ENCODE measurements around the gene AVEN. TPM values are rescaled to one million over a fixed set of nuclear protein-coding genes. Genes with fewer than 3 reads are reported as not detected.

The AVEN gene
- total RNA-seq, 2 experiments from 2014 or later, result 6.3 to 13.5 TPM

DNA sequence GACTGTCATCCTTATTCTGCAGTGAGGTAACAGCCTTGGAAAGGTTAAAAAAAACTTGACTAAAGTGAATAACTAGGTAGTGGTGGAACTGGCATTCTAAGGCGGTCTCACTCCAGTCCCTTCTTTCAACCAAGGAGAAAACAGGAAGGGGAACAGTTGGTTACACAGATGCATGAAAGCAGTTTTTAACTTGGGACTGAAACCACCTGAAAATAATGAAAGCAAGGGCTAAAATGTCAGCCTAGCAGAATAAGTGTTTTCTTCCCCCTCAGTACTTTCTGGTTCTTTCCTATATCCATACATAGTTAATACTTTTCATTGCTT, 748 bp upstream of the AVEN start:
- no TSS peak for BruUV-seq (replicated peaks)
- peak overlapping the region; percentile 79 for H3K4me2 ChIP-seq (ENCODE audit: low read length)
- H3K79me2 ChIP-seq (ENCODE audit: insufficient read depth, low read depth, low read length), result peaks cover 11% of the 10 kb centered on the region; the same call in 1 of the 2 replicates
- no peaks in the 10 kb centered on the region for H3K9me3 ChIP-seq (ENCODE audit: low read length)
- peak; percentile 57 for DNase-seq (ENCODE audit: low spot score)
- H2AFZ ChIP-seq (ENCODE audit: low read length), result peak overlapping the region; percentile 72; the same call in 1 of the 2 replicates
- intact Hi-C loops (cut with micrococcal nuclease; ENCODE audit: unreplicated experiment), result loop anchor here (2.0 to 10.0 kb wide), 4 partner anchors 61 to 852 kb away; partner anchors contain the start of genes EMC7, LPCAT4 and SLC12A6
- H3K4me1 ChIP-seq (ENCODE audit: insufficient read depth, low read length, poor library complexity, severe bottlenecking), result peaks cover 21% of the 10 kb centered on the region
- H3K36me3 ChIP-seq (ENCODE audit: insufficient read depth, low read length), result no peaks in the 10 kb centered on the region
- no peaks in the 10 kb centered on the region for H3K9me2 ChIP-seq (ENCODE audit: insufficient read depth, low read length)
- peak overlapping the region; percentile 81 for H3K4me3 ChIP-seq (ENCODE audit: low read depth, low read length, poor library complexity, severe bottlenecking)
- peak overlapping the region; percentile 58 for H3K27ac ChIP-seq (ENCODE audit: low read depth, low read length, poor library complexity, severe bottlenecking)
- ChIA-PET CTCF (ENCODE audit: unreplicated experiment) (no interaction called here), POLR2A (interaction anchor here (1.0 kb wide), 1 partner anchor 291 kb away, joined by 3 read pairs; no protein-coding TSS in a partner anchor)
- H4K20me1 ChIP-seq (ENCODE audit: insufficient read depth, low read length), result no peaks in the 10 kb centered on the region
- TF ChIP-seq EZH2phosphoT487 (IDR thresholded peaks at IDR 0.05; ENCODE audit: borderline replicate concordance, low read depth, low read length), result no peak

DNA sequence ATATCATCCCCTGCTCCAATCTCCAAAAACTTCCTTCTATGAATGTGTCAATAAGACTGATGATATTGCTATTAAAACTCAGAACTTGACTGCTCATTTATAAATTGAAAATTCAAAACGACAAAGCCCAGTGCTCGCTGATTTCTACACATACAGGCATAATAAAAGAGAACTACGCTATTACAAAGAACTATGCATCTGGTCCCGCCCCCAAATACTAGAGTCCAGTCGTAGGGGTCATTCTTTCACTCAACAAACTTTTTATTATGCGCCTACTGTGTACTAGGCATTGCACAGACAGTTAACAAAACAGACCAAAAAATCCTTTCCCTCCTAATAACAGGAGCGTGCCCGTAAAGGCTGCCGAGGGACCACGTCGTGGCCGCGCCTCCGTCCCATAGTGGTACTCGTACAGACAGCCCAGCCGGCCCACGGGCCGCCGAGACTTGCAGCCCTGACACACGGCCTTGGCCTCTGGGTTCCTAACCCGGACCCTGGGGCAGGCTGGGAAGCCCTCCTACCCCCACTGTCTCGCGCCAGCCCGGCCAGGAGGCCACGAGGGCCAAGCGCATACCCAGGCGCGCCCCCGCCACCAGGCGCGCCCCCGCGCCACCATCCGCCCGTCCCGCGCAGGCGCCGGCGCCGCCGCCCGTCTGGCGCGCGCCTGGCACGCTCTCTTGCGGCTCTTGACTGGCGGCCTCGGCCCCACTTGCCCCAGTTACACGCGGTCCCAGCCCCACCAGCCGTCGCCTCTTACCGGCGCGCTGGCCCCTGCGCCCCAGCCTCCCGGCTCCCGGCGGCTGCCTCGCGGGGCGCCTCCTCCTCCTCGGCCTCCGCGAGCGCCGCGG, 757 bp downstream of the AVEN start:
- DNase-seq (ENCODE audit: low spot score), result peak; percentile 84
- CTCF ChIA-PET (ENCODE audit: unreplicated experiment), result interaction anchor here (0.6 kb wide), 2 partner anchors 21 to 1160 kb away, joined by 3 to 4 read pairs; no protein-coding TSS in a partner anchor
- H3K36me3 ChIP-seq (ENCODE audit: insufficient read depth, low read length), result no peaks in the 10 kb centered on the region
- intact Hi-C loops (cut with micrococcal nuclease; ENCODE audit: unreplicated experiment), result loop anchor here (2.0 to 10.0 kb wide), 4 partner anchors 63 to 851 kb away; partner anchors contain the start of genes EMC7, LPCAT4 and SLC12A6
- peak overlapping the region; percentile 81 for H3K4me3 ChIP-seq (ENCODE audit: low read depth, low read length, poor library complexity, severe bottlenecking)
- H3K79me2 ChIP-seq (ENCODE audit: insufficient read depth, low read depth, low read length), result peaks cover 11% of the 10 kb centered on the region; the same call in 1 of the 2 replicates
- peak overlapping the region; percentile 79 for H3K4me2 ChIP-seq (ENCODE audit: low read length)
- no peaks in the 10 kb centered on the region for H4K20me1 ChIP-seq (ENCODE audit: insufficient read depth, low read length)
- BruUV-seq (replicated peaks), result no TSS peak
- H3K9me3 ChIP-seq (ENCODE audit: low read length), result no peaks in the 10 kb centered on the region
- peaks cover 21% of the 10 kb centered on the region for H3K4me1 ChIP-seq (ENCODE audit: insufficient read depth, low read length, poor library complexity, severe bottlenecking)
- H3K27ac ChIP-seq (ENCODE audit: low read depth, low read length, poor library complexity, severe bottlenecking), result peak overlapping the region; percentile 58
- H3K9me2 ChIP-seq (ENCODE audit: insufficient read depth, low read length), result no peaks in the 10 kb centered on the region
- no peak for TF ChIP-seq EZH2phosphoT487 (IDR thresholded peaks at IDR 0.05; ENCODE audit: borderline replicate concordance, low read depth, low read length)
- no peak for TF ChIP-seq CTCF (conservative IDR thresholded peaks at IDR 0.05; ENCODE audit: low read length)
- peak overlapping the region; percentile 100 for H2AFZ ChIP-seq (ENCODE audit: low read length)
- POLR2A ChIA-PET, result interaction anchor here (0.6 to 0.9 kb wide), 3 partner anchors 110 to 300 kb away, joined by 3 read pairs; partner anchors contain the start of gene SLC12A6

DNA sequence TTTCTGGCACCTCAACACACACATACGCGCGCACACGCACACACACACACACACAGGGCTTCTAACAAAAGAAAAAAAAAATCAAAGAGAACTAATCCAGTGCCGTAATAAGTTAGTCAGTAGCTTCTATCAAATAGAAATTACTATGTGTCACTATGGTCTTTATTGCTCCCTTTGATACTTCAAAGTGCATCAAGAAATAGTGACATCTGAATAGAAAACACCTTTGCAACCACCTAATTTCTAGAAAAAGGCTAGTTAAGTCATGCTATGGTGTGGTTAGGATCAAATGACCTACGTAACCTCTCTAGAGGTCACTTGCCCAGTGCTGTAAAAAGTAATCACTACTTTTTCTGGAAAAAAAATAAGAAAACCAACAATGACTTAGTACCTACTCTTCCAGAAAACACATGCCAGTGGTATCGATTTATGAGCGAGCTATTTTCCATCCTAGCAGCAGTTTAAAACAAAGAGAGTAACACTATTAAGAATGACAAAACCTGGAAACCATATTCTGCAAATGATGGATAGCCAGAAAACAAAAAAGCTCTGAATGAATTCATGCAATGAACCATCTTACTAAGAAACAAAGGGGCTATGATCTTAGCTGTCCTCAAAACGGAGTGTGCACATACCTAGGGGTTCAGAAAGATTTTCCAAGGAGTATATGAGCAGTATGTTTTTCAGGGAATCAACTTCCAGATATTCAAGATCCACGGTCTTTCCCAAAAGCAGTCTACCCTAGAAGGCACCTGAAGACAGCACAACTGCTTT, 6.8 kb downstream of the AVEN start:
- no peak overlapping the region for H3K27ac ChIP-seq (ENCODE audit: low read depth, low read length, poor library complexity, severe bottlenecking)
- no TSS peak for BruUV-seq (replicated peaks)
- ChIA-PET CTCF (ENCODE audit: unreplicated experiment) (no interaction called here), POLR2A (interaction anchor here (1.1 kb wide), 1 partner anchor 9 kb away, joined by 4 read pairs; no protein-coding TSS in a partner anchor)
- DNase-seq (ENCODE audit: low spot score), result no peak
- intact Hi-C loops (cut with micrococcal nuclease; ENCODE audit: unreplicated experiment), result loop anchor here (10.0 kb wide), 1 partner anchor 333 kb away; the partner anchor contains the start of gene LPCAT4
- TF ChIP-seq EZH2phosphoT487 (IDR thresholded peaks at IDR 0.05; ENCODE audit: borderline replicate concordance, low read depth, low read length) (no peak), CTCF (conservative IDR thresholded peaks at IDR 0.05; ENCODE audit: low read length) (no peak)
- no peak overlapping the region for H2AFZ ChIP-seq (ENCODE audit: low read length)
- no peaks in the 10 kb centered on the region for H3K9me2 ChIP-seq (ENCODE audit: insufficient read depth, low read length)
- no peaks in the 10 kb centered on the region for H3K9me3 ChIP-seq (ENCODE audit: low read length)
- H3K4me1 ChIP-seq (ENCODE audit: insufficient read depth, low read length, poor library complexity, severe bottlenecking), result no peaks in the 10 kb centered on the region
- peaks cover 2% of the 10 kb centered on the region; the same call in 1 of the 2 replicates for H3K79me2 ChIP-seq (ENCODE audit: insufficient read depth, low read depth, low read length)
- no peaks in the 10 kb centered on the region for H3K36me3 ChIP-seq (ENCODE audit: insufficient read depth, low read length)
- H3K4me3 ChIP-seq (ENCODE audit: low read depth, low read length, poor library complexity, severe bottlenecking), result no peak overlapping the region
- H3K4me2 ChIP-seq (ENCODE audit: low read length), result no peak overlapping the region
- H4K20me1 ChIP-seq (ENCODE audit: insufficient read depth, low read length), result no peaks in the 10 kb centered on the region
